GM19452 (cell line): Measurements from ENCODE around the gene GPR65.

ENCODE experiments used
- ATAC-seq: cut with Tn5 transposase; IDR thresholded peaks from one replicate; pipeline ENCODE4 v1.9.1; 2021; ENCODE audit not compliant: unreplicated experiment

GPR65 gene

DNA sequence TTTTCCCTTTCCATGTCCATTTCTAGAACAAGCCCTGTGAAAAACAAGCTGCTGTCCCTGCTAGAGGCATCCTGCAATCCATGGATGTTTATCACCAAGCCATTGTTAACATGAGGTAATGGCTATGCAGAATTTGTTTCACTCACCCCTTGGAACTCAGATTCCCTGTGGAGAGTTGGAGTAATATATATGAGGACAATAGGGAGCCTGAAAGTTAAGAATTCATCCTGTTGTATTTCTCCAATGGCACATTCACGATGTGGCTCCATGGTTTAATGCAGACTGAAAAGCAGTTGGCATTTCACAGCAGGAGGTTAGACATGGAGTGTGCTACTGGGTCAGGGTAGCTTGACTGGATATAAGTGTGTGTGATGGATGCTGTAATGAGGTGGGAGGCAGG lies 32.4 kb downstream of the GPR65 start:
- ATAC-seq, result no peak

DNA sequence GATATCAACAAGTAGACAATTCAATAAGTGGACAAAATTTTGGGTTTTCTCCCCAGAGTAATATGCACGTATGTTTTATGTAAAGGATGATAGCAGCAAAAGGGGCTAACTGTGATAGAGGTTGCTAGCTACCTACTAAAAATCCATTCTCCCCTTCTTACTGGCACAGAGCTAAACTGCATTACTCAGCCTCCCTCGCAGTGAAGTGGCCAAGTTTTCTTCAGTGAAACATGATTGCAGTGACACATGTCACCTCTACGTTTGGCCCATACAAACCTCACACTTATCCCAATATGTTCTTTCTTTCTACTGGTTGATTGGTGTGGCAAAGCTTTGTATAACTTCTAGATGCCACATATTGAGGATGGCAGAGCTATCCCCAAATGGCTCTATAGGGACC lies 34.3 kb downstream of the GPR65 start:
- no peak for ATAC-seq

GRCh38 chr14:88040146-88040545 lies 35.2 kb downstream of the GPR65 start:
- ATAC-seq, result no peak

GRCh38 chr14:88043529-88044443 lies 38.9 kb downstream of the GPR65 start:
- no peak for ATAC-seq

DNA sequence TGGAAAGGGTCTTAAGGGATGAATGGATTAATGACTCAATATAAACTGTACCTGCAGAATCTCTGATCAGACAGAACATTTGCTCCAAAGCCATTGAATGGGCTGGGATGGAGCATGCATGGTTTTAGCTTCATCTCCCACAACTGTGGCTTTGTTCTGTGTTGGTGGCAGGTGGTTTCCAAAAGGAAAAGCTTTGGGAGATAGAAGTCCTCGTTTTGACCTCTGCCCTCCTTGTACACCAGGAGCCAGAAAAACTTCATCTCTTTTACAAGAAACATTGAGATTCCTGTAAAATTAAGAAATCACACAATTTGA lies 39.5 kb downstream of the GPR65 start:
- ATAC-seq, result no peak

DNA sequence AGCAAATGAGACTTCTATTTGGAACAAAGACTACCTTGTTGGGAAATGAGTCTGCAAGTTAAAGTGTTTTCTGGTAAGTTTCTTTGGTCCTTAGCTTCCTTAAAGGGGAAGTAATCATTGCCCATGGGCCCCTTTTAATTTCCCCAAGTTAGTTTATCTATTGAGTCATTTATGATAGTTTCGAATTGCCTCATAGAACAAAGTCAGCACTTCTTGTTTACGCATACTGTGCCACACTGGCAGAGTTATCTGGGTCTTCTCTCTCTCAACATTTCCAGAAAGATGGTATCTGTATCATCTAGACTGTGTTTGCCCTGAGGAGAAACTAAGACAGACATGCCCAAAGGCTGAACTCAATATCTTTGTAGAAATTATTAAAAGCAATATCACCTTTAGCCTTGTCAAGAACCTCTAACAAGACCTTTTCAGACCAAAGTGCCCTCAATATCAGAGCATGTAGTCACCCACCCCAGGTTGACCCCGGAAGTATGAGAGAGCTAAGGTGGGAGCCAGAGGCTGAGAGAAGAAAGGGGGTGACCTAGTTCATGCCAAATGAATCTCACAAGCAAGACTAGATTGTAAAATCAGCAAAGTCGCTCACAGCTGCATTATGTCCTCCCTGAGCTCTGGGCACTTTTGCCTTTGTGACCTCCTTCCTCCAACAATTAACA lies 40.0 kb downstream of the GPR65 start:
- ATAC-seq, result peak; percentile 84

GRCh38 chr14:88045705-88046104 lies 40.8 kb downstream of the GPR65 start:
- no peak for ATAC-seq

DNA sequence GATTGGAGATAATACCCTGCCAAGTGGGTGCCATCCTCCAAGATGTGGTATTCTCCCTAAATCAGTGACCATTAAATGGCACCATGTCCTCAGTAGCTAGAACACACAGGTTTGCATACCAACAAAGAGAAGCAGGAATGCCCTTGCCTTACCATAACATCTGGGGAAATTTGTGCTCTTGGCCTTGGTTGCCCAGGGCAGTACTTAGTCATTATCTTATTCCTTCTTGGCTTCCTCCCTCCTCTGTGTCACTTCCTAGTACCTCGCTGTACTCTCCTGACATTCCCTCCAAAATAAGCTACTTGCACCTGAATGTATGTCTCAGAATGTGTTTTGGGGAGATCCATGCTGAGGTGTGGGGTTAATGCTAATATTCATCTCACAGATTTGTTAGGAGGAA lies 43.4 kb downstream of the GPR65 start:
- no peak for ATAC-seq

DNA sequence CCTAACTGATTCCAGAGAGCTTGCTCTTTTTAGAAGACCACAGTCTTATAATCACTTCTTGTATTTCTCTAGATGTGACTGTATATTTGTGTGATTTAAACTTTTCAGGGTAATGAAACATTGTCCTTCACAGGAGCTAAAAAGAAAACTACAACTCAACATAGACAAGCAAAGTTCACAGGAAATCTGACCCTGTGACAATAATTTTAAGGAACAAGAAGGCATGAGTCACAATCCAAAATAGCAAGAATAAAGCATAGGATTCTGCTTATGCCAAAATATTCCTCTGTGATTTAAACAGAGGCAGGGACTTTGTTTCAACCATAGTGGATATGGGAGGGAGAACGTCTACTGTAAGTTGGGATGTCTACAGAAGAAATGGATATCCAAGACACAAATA lies 44.3 kb downstream of the GPR65 start:
- ATAC-seq, result no peak

- no peak for ATAC-seq
Measured at GRCh38 chr14:88049936-88050335, 45.0 kb downstream of the GPR65 start.

DNA sequence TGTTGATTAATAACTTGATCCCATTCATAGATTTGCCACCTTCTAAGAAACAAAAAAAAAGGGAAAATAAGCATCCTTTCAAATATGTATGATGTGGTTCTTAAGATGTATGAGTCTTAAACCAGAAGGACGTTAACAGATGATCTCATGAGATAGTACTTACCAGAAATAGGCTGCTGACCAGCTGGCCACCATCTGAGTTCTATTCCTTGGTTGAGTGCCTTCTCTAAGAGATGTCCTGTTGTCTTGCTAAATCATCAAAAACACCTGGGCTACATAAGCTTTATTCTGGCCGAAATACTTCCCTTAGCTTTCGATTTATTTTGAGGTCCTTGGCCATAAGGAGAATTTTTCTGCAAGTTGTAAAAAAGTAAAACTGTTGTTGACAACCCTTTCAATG lies 55.6 kb downstream of the GPR65 start:
- ATAC-seq, result no peak

DNA sequence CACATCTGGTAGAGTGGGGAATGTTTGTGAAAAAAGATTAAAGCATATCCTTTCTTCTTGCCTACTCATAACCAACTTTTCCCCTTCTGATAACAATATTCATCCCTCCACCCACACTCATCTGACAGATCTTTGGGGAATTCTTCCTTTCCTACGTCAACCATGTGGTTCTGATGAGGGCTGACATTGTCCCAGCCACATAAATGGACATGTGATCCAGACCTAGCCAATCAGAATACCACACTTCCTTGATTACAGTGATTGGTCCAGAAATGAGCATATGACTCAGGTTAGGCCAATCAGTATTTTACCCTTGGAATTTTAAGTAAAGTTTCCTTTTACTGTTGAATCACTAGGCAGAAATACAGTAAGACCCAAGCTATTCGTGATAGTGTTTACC lies 58.9 kb downstream of the GPR65 start:
- no peak for ATAC-seq
